GM12873 (cell line): Measurements from ENCODE around the gene NCOA1.

Source experiments
- TF ChIP-seq, protein P1 (sequence below): IDR thresholded peaks from 2 replicates; pipeline ENCODE4 v1.5.1; 2012; ENCODE audit warnings: low read depth, mild to moderate bottlenecking, moderate library complexity, low read length, control low read depth; ENCODE audit not compliant: insufficient read depth; ENCODE audit errors: missing control alignments

Gene NCOA1

DNA sequence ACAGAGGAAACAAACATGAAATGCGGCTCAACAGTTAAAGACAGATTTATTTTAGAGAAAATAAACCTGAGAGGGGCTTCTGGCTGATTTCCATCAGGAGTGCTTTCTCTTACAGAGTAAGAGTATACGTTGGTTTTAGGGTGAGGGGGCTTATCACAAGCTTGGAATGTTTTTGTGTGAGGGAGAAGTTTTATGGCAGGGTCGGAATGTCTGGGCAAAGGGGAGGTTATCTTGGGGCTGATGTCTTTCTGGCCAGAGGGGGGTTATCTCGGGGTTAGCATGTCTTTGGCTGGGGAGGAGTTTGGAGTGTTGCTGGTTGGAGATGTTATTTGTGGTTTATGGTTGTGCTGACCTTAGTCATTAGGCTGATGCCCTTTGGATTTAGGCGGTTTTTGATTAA, 280.0 kb downstream of the NCOA1 start:
- TF ChIP-seq, protein P1, sequence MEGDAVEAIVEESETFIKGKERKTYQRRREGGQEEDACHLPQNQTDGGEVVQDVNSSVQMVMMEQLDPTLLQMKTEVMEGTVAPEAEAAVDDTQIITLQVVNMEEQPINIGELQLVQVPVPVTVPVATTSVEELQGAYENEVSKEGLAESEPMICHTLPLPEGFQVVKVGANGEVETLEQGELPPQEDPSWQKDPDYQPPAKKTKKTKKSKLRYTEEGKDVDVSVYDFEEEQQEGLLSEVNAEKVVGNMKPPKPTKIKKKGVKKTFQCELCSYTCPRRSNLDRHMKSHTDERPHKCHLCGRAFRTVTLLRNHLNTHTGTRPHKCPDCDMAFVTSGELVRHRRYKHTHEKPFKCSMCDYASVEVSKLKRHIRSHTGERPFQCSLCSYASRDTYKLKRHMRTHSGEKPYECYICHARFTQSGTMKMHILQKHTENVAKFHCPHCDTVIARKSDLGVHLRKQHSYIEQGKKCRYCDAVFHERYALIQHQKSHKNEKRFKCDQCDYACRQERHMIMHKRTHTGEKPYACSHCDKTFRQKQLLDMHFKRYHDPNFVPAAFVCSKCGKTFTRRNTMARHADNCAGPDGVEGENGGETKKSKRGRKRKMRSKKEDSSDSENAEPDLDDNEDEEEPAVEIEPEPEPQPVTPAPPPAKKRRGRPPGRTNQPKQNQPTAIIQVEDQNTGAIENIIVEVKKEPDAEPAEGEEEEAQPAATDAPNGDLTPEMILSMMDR = no peak

DNA sequence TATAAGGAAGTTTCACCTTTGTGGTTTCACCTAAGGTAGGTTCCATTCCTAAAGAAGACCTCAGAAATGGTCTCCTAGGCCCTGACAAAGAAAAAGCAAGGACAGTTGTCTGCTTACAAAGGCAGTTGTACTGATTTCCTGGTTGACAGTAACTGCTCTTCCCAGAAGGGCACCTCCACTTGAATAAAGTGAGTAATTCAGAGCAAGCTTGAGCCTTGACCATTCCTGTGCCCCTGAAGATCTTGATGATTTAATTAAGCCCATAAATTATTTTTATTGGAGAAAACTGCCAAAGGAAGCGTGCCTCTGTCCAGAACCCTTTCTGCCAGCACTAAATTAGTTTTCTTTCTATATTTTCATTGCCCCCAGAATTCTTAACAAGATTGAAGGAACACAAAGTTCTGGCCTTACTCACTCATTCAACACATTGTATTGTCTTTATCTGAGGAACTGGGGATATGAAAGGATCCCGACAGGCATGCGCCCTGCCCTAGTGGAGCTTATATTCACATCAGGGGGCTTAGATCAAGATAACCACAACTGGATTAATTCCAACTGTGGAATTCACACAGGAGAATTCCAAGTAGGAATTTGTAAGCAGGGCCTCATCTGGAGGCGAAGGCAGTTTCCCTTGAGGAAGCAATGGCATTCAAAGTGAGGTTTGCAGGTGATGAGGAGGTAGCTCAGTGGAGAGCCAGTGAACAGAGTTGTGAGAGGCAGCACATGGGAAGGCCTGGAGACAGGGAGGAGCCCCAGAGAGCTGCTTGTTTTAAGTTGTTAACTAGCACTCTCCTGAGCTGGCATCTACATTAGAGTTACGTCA, 280.9 kb downstream of the NCOA1 start:
- TF ChIP-seq, protein P1 = no peak

DNA sequence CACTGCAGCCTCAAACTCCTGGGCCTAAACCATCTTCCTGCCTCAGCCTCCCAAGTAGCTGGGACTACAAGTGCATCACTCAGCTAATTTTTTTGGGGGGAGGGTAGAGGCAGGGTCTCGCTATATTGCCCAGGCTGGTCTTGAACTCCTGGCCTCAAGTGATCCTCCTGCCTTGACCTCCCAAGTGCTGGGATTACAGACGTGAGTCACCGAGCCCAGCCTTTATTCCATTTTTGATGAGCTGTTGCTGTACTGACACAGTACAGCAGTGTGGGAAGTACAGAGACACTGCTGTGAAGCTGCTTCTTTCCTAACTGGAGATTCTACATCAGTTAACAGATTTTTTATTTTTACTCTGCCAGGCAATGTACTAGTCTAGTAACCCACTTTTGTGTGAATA, 283.3 kb downstream of the NCOA1 start:
- TF ChIP-seq, protein P1 = no peak

DNA sequence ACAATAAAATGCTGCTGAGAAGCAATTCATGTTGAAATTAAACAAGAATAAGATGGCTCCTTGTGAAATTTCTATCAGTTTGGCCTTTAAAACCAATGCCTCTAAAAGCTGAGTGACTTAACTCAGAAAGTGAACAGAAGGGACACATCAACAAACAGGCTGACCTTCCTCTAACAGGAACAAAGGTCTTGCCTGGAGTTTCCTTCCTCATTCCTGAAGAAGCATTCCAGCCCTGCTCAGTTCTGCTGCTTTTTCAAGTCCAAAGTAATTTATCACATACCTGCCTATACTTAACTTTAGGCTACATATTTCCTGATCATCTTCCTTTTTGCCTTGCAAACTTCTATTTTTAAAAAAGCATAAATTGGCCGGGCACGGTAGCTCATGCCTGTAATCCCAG, 288.1 kb downstream of the NCOA1 start:
- TF ChIP-seq, protein P1 = no peak

DNA sequence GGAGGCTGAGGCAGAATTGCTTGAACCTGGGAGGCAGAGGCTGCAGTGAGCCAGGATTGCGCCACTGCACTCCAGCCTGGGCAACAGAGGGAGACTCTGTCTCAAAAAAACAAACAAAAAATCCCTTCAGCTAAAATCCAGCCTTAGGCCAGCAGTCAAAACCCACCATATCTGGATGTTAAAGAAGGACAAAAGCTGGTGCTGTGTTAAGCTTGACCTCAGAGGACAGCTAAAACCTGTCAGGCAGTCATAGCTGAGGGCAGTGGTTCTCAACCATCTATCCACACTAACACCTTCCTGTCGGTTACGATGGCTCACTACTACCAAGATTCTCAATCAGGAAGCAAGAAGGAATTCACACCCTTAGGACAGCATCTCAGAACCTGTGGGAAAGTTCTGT, 292.6 kb downstream of the NCOA1 start:
- TF ChIP-seq, protein P1 = no peak

DNA sequence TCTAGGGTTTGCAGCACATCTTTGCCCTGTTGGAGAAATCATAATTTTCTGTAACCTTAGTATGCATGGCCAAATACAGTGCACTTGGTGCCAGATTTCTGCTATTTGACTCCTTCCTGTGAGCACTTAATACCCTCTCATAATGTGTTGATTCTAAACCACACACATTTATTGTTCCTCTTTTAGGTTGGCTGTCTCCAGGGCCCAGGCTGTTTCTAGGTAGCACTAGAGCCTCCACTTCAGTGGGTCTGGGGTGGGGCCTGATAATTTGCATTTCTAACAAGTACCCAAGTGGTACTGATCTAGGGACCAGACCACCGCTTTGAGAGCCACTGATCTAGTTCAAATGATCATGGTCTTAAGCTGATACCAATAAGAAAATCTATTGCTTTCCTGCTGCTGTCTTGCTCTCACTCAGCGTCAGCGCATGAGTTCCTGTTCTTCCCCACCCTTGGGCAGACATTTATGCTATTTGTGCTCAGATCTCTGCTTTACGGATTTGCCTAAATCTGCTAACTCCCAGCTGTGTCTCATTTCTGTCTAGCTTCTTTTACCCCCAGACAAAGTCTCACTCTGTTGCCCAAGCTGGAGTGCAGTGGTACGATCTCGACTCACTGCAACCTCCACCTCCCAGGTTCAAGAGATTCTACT, 294.7 kb downstream of the NCOA1 start:
- TF ChIP-seq, protein P1 = no peak

DNA sequence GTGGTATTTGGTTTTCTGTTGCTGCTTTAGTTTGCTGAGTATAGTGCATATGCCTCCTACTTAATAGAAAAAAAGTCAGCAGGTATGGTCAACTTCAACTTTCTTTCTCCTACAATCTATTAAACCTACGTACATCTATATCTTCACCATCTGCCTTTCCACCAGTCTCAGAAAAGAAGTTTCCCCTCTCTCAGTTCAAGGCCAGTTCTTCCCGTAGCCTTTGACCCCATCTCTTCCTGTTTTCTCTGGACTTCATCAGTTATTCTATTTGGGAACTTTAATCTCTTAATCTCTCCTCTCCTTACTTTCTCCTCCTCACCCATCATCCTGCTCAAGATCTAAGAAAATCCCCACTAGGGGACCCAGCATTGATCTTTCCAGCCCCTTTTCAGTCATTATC, 296.5 kb downstream of the NCOA1 start:
- TF ChIP-seq, protein P1 = no peak
